GM23248 (cell line): ENCODE results near the gene POMGNT2.

Source experiments
- EZH2 ChIP-seq: fragments of 200-600 bp; sonication (generic); IDR thresholded peaks from 2 replicates; pipeline ENCODE4 v1.6.1; 2018; ENCODE audit warnings: antibody characterized with exemption, mild to moderate bottlenecking; ENCODE audit not compliant: insufficient read depth, poor library complexity, severe bottlenecking
- EZH2phosphoT487 ChIP-seq: fragments of 200-600 bp; sonication (generic); IDR thresholded peaks from 2 replicates; pipeline ENCODE4 v1.6.1; 2018; ENCODE audit warnings: antibody characterized with exemption, moderate library complexity, mild to moderate bottlenecking, low read depth; ENCODE audit not compliant: insufficient read depth

- TF ChIP-seq EZH2 (no peak), EZH2phosphoT487 (no peak)
These were observed 33.5 kb downstream of the POMGNT2 start for GRCh38 chr3:43072361-43072760.
